Stimulated activated CD8-positive, alpha-beta memory T cell treated with anti-CD3 and anti-CD28 coated beads, Interleukin-4, amount 100 ng/mL, for 1 hour (primary cell): Measurements from ENCODE around the gene CAMTA1.
"Not testable (repeated sequence)": the region's sequence is repeated elsewhere in the genome, so short reads cannot be mapped to it uniquely, and the experiment has no call there.

ENCODE experiments used
- DNase-seq, 2 donors: peaks; one replicate each; pipeline ENCODE4 v3.0.0-alpha.2; 2020; ENCODE audit warnings: low read depth in 2 of 2, low spot score in 1 of 2

CAMTA1 gene

GRCh38 chr1:7330726-7331125, 545.5 kb downstream of the CAMTA1 start:
- not testable (repeated sequence) for DNase-seq

GRCh38 chr1:7331926-7332535, 546.8 kb downstream of the CAMTA1 start:
- no peak for DNase-seq

- no peak for DNase-seq
Observed at GRCh38 chr1:7333094-7333493, 547.8 kb downstream of the CAMTA1 start.

- no peak for DNase-seq
Observed at GRCh38 chr1:7333620-7334019, 548.4 kb downstream of the CAMTA1 start.

GRCh38 chr1:7334475-7335035, 549.3 kb downstream of the CAMTA1 start:
- no peak for DNase-seq

GRCh38 chr1:7335224-7335879, 550.1 kb downstream of the CAMTA1 start:
- no peak for DNase-seq

GRCh38 chr1:7338439-7338838, 553.2 kb downstream of the CAMTA1 start:
- no peak for DNase-seq

GRCh38 chr1:7339014-7339413, 553.8 kb downstream of the CAMTA1 start:
- no peak for DNase-seq

GRCh38 chr1:7339953-7340352, 554.7 kb downstream of the CAMTA1 start:
- DNase-seq: no peak

- no peak for DNase-seq
Observed at GRCh38 chr1:7341145-7341905, 556.1 kb downstream of the CAMTA1 start.

- no peak for DNase-seq
Observed at GRCh38 chr1:7343882-7344281, 558.6 kb downstream of the CAMTA1 start.

- no peak for DNase-seq
Observed at GRCh38 chr1:7344299-7344698, 559.0 kb downstream of the CAMTA1 start.

- DNase-seq: no peak
Observed at GRCh38 chr1:7345516-7345915, 560.3 kb downstream of the CAMTA1 start.

GRCh38 chr1:7346070-7346596, 560.9 kb downstream of the CAMTA1 start:
- DNase-seq: no peak

- DNase-seq: no peak
Observed at GRCh38 chr1:7346600-7347570, 561.6 kb downstream of the CAMTA1 start.

- no peak for DNase-seq
Observed at GRCh38 chr1:7348073-7348472, 562.8 kb downstream of the CAMTA1 start.

GRCh38 chr1:7348580-7348979, 563.3 kb downstream of the CAMTA1 start:
- no peak for DNase-seq

GRCh38 chr1:7350804-7351203, 565.5 kb downstream of the CAMTA1 start:
- DNase-seq: no peak

GRCh38 chr1:7351649-7352048, 566.4 kb downstream of the CAMTA1 start:
- DNase-seq: no peak

- DNase-seq: no peak
Observed at GRCh38 chr1:7352364-7352763, 567.1 kb downstream of the CAMTA1 start.

- no peak for DNase-seq
Observed at GRCh38 chr1:7352974-7353373, 567.7 kb downstream of the CAMTA1 start.
